ENCODE data around the gene PRICKLE1.

Gene PRICKLE1

GRCh38 chr12:42589465-42590329 is at the start of gene PRICKLE1:
Gene PRICKLE1, minus strand, starts transcription at chr12:42589746. Its CDS starts 117,230 bp downstream, at chr12:42472516.
- no peak for DNase-seq

- DNase-seq: no peak
Observed at GRCh38 chr12:42638697-42639096, 49.2 kb upstream of the PRICKLE1 start.

GRCh38 chr12:42638011-42638410 is 48.5 kb upstream of the PRICKLE1 start:
- DNase-seq: no peak

GRCh38 chr12:42636993-42637392 is 47.4 kb upstream of the PRICKLE1 start:
- no peak for DNase-seq

GRCh38 chr12:42633594-42633993 is 44.0 kb upstream of the PRICKLE1 start:
- DNase-seq: no peak

- no peak for DNase-seq
Observed at GRCh38 chr12:42631513-42631912, 42.0 kb upstream of the PRICKLE1 start.

GRCh38 chr12:42630314-42630713 is 40.8 kb upstream of the PRICKLE1 start:
- no peak for DNase-seq

- no peak for DNase-seq
Observed at GRCh38 chr12:42627151-42627550, 37.6 kb upstream of the PRICKLE1 start.

- no peak for DNase-seq
Observed at GRCh38 chr12:42625611-42626010, 36.1 kb upstream of the PRICKLE1 start.

GRCh38 chr12:42617622-42618021 is 28.1 kb upstream of the PRICKLE1 start:
- no peak for DNase-seq

GRCh38 chr12:42615006-42615405 is 25.5 kb upstream of the PRICKLE1 start:
- no peak for DNase-seq

- DNase-seq: no peak
Observed at GRCh38 chr12:42612231-42612613, 22.7 kb upstream of the PRICKLE1 start.

GRCh38 chr12:42611571-42612230 is 22.2 kb upstream of the PRICKLE1 start:
- DNase-seq: no peak

GRCh38 chr12:42609605-42610004 is 20.1 kb upstream of the PRICKLE1 start:
- no peak for DNase-seq

- no peak for DNase-seq
Observed at GRCh38 chr12:42608196-42608825, 18.8 kb upstream of the PRICKLE1 start.

- DNase-seq: no peak
Observed at GRCh38 chr12:42607584-42608058, 18.1 kb upstream of the PRICKLE1 start.

- no peak for DNase-seq
Observed at GRCh38 chr12:42606471-42606870, 16.9 kb upstream of the PRICKLE1 start.

GRCh38 chr12:42605685-42606084 is 16.1 kb upstream of the PRICKLE1 start:
- no peak for DNase-seq

- no peak for DNase-seq
Observed at GRCh38 chr12:42603246-42603990, 13.9 kb upstream of the PRICKLE1 start.

- DNase-seq: no peak
Observed at GRCh38 chr12:42593874-42594273, 4.3 kb upstream of the PRICKLE1 start.

GRCh38 chr12:42590330-42590934 is 886 bp upstream of the PRICKLE1 start:
- DNase-seq: no peak

All from cortex of kidney (tissue), 1 donor.